ENCODE data around the gene DHRSX. TPM values are rescaled to one million over a fixed set of nuclear protein-coding genes. Genes with fewer than 3 reads are reported as not detected.
A peak's percentile ranks its signal among the peaks of the same experiment; 100 is the strongest.
"Not testable (repeated sequence)": the region's sequence is repeated elsewhere in the genome, so short reads cannot be mapped to it uniquely, and the experiment has no call there.

The DHRSX gene
- total and polyA plus RNA-seq, 12 donors = 6.4 to 68.6 (median 27.7) TPM

DNA sequence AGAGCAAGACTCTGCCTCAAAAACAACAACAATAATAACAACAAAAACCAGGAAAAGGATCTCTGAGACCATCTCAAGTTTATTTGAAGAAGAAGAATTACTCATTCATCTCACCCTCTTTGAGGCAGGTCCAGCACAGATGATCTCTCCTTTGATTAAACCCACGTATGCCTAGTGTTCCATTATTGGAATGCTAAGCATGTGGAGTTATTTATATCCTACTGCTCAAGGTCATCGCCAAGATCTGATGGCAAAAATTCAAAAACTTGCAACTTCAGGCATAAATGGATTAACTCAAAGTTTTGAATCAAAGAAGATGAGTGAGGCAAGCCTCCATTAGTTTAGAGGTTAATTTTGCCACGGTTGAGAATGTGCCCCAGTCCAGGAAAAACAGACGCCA lies 184.2 kb downstream of the DHRSX start:
- H3K4me3 ChIP-seq = no peak overlapping the region
- WGBS, 4 donors = 32 to 45% (median 39%) methylated on average over 4 of the region's 4 CpGs
- intact Hi-C loops (cut with DNase I) = no loop called here
- DNase-seq = peak in 1 of 7 donors; percentile 15
- no peak overlapping the region for H3K27ac ChIP-seq
- H3K36me3 ChIP-seq (replicated peaks in 1 of 2) = no peaks in the 10 kb centered on the region
- no peaks in the 10 kb centered on the region for H3K9me3 ChIP-seq (replicated peaks in 1 of 3)
- H3K4me1 ChIP-seq (replicated peaks in 1 of 2) = no peaks in the 10 kb centered on the region
- TF ChIP-seq, protein P1, sequence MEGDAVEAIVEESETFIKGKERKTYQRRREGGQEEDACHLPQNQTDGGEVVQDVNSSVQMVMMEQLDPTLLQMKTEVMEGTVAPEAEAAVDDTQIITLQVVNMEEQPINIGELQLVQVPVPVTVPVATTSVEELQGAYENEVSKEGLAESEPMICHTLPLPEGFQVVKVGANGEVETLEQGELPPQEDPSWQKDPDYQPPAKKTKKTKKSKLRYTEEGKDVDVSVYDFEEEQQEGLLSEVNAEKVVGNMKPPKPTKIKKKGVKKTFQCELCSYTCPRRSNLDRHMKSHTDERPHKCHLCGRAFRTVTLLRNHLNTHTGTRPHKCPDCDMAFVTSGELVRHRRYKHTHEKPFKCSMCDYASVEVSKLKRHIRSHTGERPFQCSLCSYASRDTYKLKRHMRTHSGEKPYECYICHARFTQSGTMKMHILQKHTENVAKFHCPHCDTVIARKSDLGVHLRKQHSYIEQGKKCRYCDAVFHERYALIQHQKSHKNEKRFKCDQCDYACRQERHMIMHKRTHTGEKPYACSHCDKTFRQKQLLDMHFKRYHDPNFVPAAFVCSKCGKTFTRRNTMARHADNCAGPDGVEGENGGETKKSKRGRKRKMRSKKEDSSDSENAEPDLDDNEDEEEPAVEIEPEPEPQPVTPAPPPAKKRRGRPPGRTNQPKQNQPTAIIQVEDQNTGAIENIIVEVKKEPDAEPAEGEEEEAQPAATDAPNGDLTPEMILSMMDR (IDR thresholded peaks at IDR 0.05) = no peak
- TF ChIP-seq POLR2A (IDR thresholded peaks at IDR 0.05) = no peak
- H3K27me3 ChIP-seq = no peaks in the 10 kb centered on the region

DNA sequence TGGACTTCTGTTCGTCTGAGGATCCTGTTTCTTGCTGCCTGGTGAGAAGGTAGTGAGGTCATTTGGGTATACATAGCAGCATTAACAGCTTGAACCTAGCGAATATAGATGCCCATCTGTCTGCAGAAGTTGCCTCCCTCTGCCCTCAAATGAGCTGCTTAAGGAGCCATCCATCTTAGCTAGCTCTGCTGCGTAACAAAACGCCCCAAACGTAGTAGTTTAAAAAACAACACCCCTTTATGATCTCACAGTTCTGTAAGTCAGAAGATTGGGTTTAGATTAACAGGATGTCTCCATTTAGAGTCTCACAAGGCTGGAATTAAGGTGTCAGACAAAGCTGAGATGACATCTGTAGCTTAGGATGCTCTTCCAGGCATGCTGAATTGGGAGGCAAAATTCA lies 185.3 kb downstream of the DHRSX start:
- no peak for DNase-seq
- Histone ChIP-seq H3K9me3 (replicated peaks in 1 of 3) (no peaks in the 10 kb centered on the region), H3K4me3 (no peak overlapping the region), H3K4me1 (replicated peaks in 1 of 2) (no peaks in the 10 kb centered on the region), H3K36me3 (replicated peaks in 1 of 2) (no peaks in the 10 kb centered on the region), H3K27me3 (no peaks in the 10 kb centered on the region), H3K27ac (no peak overlapping the region)
- intact Hi-C loops (cut with DNase I) = no loop called here
- 95 to 99% (median 98%) methylated on average over 5 of the region's 5 CpGs for WGBS, 4 donors
- no peak for TF ChIP-seq POLR2A (IDR thresholded peaks at IDR 0.05)
- TF ChIP-seq, protein P1 (IDR thresholded peaks at IDR 0.05) = no peak

DNA sequence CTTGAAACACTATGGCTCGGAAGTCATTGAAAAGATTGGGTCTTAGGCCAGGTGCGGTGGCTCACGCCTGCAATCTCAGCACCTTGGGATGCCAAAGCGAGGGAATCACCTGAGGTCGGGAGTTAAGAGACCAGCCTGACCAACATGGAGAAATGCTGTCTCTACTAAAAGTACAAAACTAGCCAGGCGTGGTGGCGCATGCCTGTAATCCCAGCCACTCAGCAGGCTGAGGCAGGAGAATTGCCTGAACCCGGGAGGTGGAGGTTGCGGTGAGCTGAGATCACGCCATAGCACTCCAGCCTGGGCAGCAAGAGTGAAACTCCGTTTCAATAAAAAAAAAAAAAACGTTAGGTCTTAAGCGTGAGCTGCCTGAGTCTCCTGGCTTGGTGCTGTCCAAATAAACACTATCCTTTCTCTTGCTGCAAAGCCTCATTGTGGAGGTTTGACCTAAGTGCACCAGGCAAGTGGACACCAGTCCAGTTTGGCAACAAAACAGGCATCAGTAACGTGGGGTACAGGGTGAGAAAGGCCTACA lies 185.9 kb downstream of the DHRSX start:
- Histone ChIP-seq H3K4me1 (replicated peaks in 1 of 2) (no peaks in the 10 kb centered on the region), H3K4me3 (no peak overlapping the region), H3K36me3 (replicated peaks in 1 of 2) (no peaks in the 10 kb centered on the region), H3K27ac (no peak overlapping the region), H3K27me3 (no peaks in the 10 kb centered on the region), H3K9me3 (replicated peaks in 1 of 3) (no peaks in the 10 kb centered on the region)
- intact Hi-C loops (cut with DNase I) = no loop called here
- DNase-seq = no peak
- WGBS, 4 donors = 85 to 95% (median 92%) methylated on average over 13 to 14 of the region's 14 CpGs
- no peak for TF ChIP-seq POLR2A (IDR thresholded peaks at IDR 0.05)
- TF ChIP-seq, protein P1 (IDR thresholded peaks at IDR 0.05) = no peak

DNA sequence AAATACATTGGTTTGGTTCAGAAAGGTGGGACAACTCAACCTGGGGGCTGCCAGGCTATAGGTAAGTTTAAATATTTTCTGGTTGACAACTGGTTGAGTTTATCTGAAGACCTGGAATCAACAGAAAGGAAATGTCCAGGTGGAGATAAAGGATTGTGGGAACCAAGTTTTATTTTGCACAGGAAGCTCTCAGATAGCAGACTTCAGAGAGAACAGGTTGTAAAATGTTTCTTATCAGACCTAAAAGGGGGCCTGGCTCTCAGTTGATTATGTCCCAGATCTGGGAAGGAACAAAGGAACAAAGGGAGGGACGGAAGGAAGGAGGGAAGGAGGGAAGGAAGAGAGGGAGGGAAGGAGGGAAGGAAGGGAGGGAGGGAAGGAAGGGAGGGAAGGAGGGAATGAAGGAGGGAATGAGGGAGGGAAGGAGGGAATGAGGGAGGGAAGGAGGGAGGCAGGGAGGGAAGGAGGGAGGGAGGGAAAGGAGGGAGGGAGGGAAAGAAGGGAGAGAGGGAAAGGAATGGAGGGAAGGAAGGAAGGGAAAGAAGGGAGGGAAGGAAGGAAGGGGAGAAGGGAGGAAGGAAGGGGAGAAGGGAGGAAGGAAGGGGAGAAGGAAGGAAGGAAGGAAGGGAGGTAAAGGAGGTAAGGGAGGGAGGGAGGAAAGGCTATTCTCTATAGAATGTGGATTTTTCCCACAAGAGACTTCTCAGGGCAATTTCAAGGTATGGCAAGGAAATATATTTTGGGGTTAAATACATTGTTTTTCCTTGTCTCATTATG lies 186.7 kb downstream of the DHRSX start:
- H3K36me3 ChIP-seq (replicated peaks in 1 of 2) = no peaks in the 10 kb centered on the region
- WGBS, 4 donors = 78 to 100% (median 85%) methylated on average over 1 of the region's 1 CpG
- no peak overlapping the region for H3K27ac ChIP-seq
- no peak overlapping the region for H3K4me3 ChIP-seq
- TF ChIP-seq, protein P1 (IDR thresholded peaks at IDR 0.05) = no peak
- no peak for TF ChIP-seq POLR2A (IDR thresholded peaks at IDR 0.05)
- intact Hi-C loops (cut with DNase I) = no loop called here
- no peaks in the 10 kb centered on the region for H3K9me3 ChIP-seq (replicated peaks in 1 of 3)
- no peaks in the 10 kb centered on the region for H3K27me3 ChIP-seq
- H3K4me1 ChIP-seq (replicated peaks in 1 of 2) = no peaks in the 10 kb centered on the region
- no peak for DNase-seq

DNA sequence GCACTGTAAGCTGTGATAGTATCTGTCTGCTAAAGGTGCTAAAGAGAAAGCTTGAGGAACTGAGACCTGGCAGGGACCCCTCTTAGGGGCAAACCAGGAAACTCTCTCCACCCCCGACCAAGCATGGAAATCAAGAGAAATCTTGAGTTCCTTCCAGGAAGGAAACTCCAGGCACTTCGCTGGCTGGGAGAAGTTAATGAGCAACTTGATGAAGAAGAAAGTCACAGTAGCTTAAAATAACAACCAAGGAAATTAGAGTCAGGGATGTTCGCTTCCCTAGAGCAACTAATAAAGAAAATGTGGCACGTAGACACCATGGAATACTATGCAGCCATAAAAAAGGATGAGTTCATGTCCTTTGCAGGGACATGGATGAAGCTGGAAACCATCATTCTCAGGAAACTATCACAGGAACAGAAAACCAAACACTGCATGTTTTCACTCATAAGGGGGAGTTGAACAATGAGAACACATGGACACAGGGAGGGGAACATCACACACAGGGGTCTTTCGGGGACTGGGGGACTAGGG lies 188.7 kb downstream of the DHRSX start:
- H3K4me3 ChIP-seq; H3K27me3 ChIP-seq; intact Hi-C loops (cut with DNase I); H3K4me1 ChIP-seq (replicated peaks in 1 of 2); H3K9me3 ChIP-seq (replicated peaks in 1 of 3); H3K27ac ChIP-seq; H3K36me3 ChIP-seq (replicated peaks in 1 of 2); DNase-seq: not testable (repeated sequence)
- WGBS, 4 donors = 85 to 95% (median 89%) methylated on average over 5 of the region's 5 CpGs

All from adrenal gland (tissue), 12 donors.